GM23338 (cell line): Measurements from ENCODE around the gene CLDN19. TPM values are rescaled to one million over a fixed set of nuclear protein-coding genes. Genes with fewer than 3 reads are reported as not detected.

Experiments
- ATAC-seq: fragments of 200-7000 bp; cut with Tn5 transposase; 3 replicates; pipeline ENCODE4 v1.9.1; 2020
- DNase-seq: peaks from one replicate; pipeline ENCODE4 v3.0.0-alpha.2; 2015; ENCODE audit warnings: low spot score
- H2AFZ ChIP-seq: fragments of 200-600 bp; sonication (generic); 2 replicates; pipeline ENCODE4 v1.8.0; 2016; ENCODE audit warnings: antibody characterized with exemption, mild to moderate bottlenecking, moderate library complexity
- H3F3A ChIP-seq: fragments of 200-600 bp; sonication (generic); replicated peaks from 2 replicates; pipeline ENCODE4 v1.8.0; 2017; ENCODE audit warnings: antibody characterized with exemption, mixed run types, low read depth
- H3K27ac ChIP-seq: fragments of 200-600 bp; sonication (generic); 2 replicates; pipeline ENCODE4 v1.6.1; 2016; ENCODE audit warnings: low read depth
- H3K27me3 ChIP-seq: fragments of 200-600 bp; sonication (generic); 2 replicates; pipeline ENCODE4 v1.8.0; 2016; ENCODE audit warnings: mild to moderate bottlenecking, mixed run types, moderate library complexity; ENCODE audit not compliant: insufficient read depth
- H3K36me3 ChIP-seq: fragments of 200-600 bp; sonication (generic); 2 replicates; pipeline ENCODE4 v1.8.0; 2016; ENCODE audit warnings: mild to moderate bottlenecking; ENCODE audit not compliant: insufficient read depth
- H3K4me1 ChIP-seq: fragments of 200-600 bp; sonication (generic); 2 replicates; pipeline ENCODE4 v1.8.0; 2016; ENCODE audit warnings: mild to moderate bottlenecking, moderate library complexity; ENCODE audit not compliant: insufficient read depth
- H3K4me2 ChIP-seq: fragments of 200-600 bp; sonication (generic); 2 replicates; pipeline ENCODE4 v1.7.1; 2017; ENCODE audit warnings: mixed run types
- H3K4me3 ChIP-seq: fragments of 200-600 bp; sonication (generic); 2 replicates; pipeline ENCODE4 v1.6.1; 2016; ENCODE audit warnings: mixed run types
- H3K79me2 ChIP-seq: fragments of 200-600 bp; sonication (generic); replicated peaks from 2 replicates; pipeline ENCODE4 v1.8.0; 2017; ENCODE audit warnings: mild to moderate bottlenecking; ENCODE audit not compliant: insufficient read depth
- H3K9me2 ChIP-seq: fragments of 200-600 bp; sonication (generic); 2 replicates; pipeline ENCODE4 v1.8.0; 2017; ENCODE audit not compliant: insufficient read depth
- H4K20me1 ChIP-seq: fragments of 200-600 bp; sonication (generic); replicated peaks from 2 replicates; pipeline ENCODE4 v1.8.0; 2017; ENCODE audit warnings: mild to moderate bottlenecking; ENCODE audit not compliant: insufficient read depth
- H3K27ac Mint-ChIP-seq: 2 replicates; pipeline ENCODE4 v1.8.0; 2020; ENCODE audit warnings: inconsistent platforms, mild to moderate bottlenecking, moderate library complexity, mixed read lengths
- H3K27me3 Mint-ChIP-seq: 3 replicates; pipeline ENCODE4 v1.8.0; 2022; ENCODE audit warnings: low read depth, mild to moderate bottlenecking, moderate library complexity, mixed read lengths, inconsistent platforms; ENCODE audit not compliant: insufficient read depth, poor library complexity
- H3K36me3 Mint-ChIP-seq: 3 replicates; pipeline ENCODE4 v1.8.0; 2021; ENCODE audit warnings: low read depth, mild to moderate bottlenecking, inconsistent platforms, moderate library complexity, mixed read lengths
- H3K4me1 Mint-ChIP-seq: 3 replicates; pipeline ENCODE4 v1.8.0; 2020; ENCODE audit warnings: mild to moderate bottlenecking, inconsistent platforms, mixed read lengths
- H3K4me3 Mint-ChIP-seq: 3 replicates; pipeline ENCODE4 v1.8.0; 2021; ENCODE audit warnings: moderate library complexity, mild to moderate bottlenecking, inconsistent platforms, mixed read lengths
- H3K9me3 Mint-ChIP-seq: 3 replicates; pipeline ENCODE4 v1.8.0; 2020; ENCODE audit warnings: moderate library complexity, mild to moderate bottlenecking, inconsistent platforms, mixed read lengths
- EZH2 ChIP-seq: fragments of 200-600 bp; sonication (generic); IDR thresholded peaks from one replicate; pipeline ENCODE4 v1.8.0; 2017; ENCODE audit warnings: antibody characterized with exemption, mild to moderate bottlenecking, low read depth; ENCODE audit not compliant: unreplicated experiment
- ZNF114 ChIP-seq: fragments of 250-450 bp; sonication (Bioruptor Pico); IDR thresholded peaks from 2 replicates; pipeline ENCODE4 v1.5.0; 2020; ENCODE audit warnings: mild to moderate bottlenecking, moderate library complexity
- ZNF331 ChIP-seq: fragments of 250-450 bp; sonication (Bioruptor Pico); IDR thresholded peaks from 2 replicates; pipeline ENCODE4 v1.5.0; 2020; ENCODE audit warnings: low read depth, mild to moderate bottlenecking, moderate library complexity
- polyA plus RNA-seq: library from polyadenylated mRNA; unstranded; fragments of >200 nt; fragmentation: Nextera tagmentation; extraction: Ambion mirVana; gene quantifications from 2 replicates; pipeline ENCODE4 v1.2.1, GENCODE V29; 2016
- total RNA-seq: library from RNA; depleted of rRNA; stranded (reverse); fragments of >200 nt; shearing (Covaris generic); gene quantifications from 2 replicates; pipeline ENCODE4 v1.2.3, GENCODE V29; 2014
- TF ChIP-seq, protein P1 (sequence below): fragments of 250-450 bp; sonication (Bioruptor Pico); IDR thresholded peaks from 2 replicates; pipeline ENCODE4 v1.5.0; 2020; ENCODE audit warnings: mild to moderate bottlenecking, moderate library complexity

Gene CLDN19
- total and polyA plus RNA-seq, 2 experiments from 2014 or later, result 2.6 to 12.8 TPM

DNA sequence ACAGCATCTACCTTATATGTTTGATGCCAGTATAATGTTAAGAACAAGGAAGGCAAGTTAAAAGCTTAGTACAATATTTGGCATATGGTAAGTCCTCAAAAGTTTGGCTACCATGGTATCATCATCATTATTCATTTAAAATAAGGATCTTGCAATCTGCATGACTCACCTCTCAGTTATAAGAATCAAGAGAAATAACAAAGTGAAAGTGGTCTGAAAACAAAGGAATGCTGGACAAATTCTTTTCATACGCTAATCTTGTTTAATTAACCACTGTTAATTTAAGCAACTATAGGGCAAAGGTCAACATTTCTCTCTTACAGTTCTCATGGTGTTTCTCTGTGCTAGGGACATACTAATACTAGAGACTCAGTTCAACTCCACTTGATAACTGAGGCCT lies 13.0 kb upstream of the CLDN19 start:
- H3K4me2 ChIP-seq, result no peak overlapping the region

More for the DNA sequence above, 13.0 kb upstream of the CLDN19 start:
- no peak overlapping the region for H3K27ac Mint-ChIP-seq
- H3K4me3 Mint-ChIP-seq, result no peak overlapping the region
- Histone ChIP-seq H3K36me3 (peaks cover 55% of the 10 kb centered on the region), H3K27me3 (no peaks in the 10 kb centered on the region), H3K79me2 (no peaks in the 10 kb centered on the region), H3K9me2 (no peaks in the 10 kb centered on the region; the same call in 1 of the 2 replicates), H2AFZ (no peak overlapping the region), H3K4me1 (no peaks in the 10 kb centered on the region), H3K4me3 (no peak overlapping the region), H3K27ac (no peak overlapping the region), H3F3A (0 out of 2 replicates have a peak, but pooled peaks cover under 1% of the 10 kb centered on the region), H4K20me1 (no peaks in the 10 kb centered on the region; the same call in 1 of the 2 replicates)
- H3K9me3 Mint-ChIP-seq, result peaks cover 18% of the 10 kb centered on the region
- no peak for DNase-seq
- H3K4me1 Mint-ChIP-seq, result peaks cover 2% of the 10 kb centered on the region
- H3K36me3 Mint-ChIP-seq, result peaks cover 81% of the 10 kb centered on the region
- peaks cover 15% of the 10 kb centered on the region for H3K27me3 Mint-ChIP-seq
- TF ChIP-seq, protein P1, sequence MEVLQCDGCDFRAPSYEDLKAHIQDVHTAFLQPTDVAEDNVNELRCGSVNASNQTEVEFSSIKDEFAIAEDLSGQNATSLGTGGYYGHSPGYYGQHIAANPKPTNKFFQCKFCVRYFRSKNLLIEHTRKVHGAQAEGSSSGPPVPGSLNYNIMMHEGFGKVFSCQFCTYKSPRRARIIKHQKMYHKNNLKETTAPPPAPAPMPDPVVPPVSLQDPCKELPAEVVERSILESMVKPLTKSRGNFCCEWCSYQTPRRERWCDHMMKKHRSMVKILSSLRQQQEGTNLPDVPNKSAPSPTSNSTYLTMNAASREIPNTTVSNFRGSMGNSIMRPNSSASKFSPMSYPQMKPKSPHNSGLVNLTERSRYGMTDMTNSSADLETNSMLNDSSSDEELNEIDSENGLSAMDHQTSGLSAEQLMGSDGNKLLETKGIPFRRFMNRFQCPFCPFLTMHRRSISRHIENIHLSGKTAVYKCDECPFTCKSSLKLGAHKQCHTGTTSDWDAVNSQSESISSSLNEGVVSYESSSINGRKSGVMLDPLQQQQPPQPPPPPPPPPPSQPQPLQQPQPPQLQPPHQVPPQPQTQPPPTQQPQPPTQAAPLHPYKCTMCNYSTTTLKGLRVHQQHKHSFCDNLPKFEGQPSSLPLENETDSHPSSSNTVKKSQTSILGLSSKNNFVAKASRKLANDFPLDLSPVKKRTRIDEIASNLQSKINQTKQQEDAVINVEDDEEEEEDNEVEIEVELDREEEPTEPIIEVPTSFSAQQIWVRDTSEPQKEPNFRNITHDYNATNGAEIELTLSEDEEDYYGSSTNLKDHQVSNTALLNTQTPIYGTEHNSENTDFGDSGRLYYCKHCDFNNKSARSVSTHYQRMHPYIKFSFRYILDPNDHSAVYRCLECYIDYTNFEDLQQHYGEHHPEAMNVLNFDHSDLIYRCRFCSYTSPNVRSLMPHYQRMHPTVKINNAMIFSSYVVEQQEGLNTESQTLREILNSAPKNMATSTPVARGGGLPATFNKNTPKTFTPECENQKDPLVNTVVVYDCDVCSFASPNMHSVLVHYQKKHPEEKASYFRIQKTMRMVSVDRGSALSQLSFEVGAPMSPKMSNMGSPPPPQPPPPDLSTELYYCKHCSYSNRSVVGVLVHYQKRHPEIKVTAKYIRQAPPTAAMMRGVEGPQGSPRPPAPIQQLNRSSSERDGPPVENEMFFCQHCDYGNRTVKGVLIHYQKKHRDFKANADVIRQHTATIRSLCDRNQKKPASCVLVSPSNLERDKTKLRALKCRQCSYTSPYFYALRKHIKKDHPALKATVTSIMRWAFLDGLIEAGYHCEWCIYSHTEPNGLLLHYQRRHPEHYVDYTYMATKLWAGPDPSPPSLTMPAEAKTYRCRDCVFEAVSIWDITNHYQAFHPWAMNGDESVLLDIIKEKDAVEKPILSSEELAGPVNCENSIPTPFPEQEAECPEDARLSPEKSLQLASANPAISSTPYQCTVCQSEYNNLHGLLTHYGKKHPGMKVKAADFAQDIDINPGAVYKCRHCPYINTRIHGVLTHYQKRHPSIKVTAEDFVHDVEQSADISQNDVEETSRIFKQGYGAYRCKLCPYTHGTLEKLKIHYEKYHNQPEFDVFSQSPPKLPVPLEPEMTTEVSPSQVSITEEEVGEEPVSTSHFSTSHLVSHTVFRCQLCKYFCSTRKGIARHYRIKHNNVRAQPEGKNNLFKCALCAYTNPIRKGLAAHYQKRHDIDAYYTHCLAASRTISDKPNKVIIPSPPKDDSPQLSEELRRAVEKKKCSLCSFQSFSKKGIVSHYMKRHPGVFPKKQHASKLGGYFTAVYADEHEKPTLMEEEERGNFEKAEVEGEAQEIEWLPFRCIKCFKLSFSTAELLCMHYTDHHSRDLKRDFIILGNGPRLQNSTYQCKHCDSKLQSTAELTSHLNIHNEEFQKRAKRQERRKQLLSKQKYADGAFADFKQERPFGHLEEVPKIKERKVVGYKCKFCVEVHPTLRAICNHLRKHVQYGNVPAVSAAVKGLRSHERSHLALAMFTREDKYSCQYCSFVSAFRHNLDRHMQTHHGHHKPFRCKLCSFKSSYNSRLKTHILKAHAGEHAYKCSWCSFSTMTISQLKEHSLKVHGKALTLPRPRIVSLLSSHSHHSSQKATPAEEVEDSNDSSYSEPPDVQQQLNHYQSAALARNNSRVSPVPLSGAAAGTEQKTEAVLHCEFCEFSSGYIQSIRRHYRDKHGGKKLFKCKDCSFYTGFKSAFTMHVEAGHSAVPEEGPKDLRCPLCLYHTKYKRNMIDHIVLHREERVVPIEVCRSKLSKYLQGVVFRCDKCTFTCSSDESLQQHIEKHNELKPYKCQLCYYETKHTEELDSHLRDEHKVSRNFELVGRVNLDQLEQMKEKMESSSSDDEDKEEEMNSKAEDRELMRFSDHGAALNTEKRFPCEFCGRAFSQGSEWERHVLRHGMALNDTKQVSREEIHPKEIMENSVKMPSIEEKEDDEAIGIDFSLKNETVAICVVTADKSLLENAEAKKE, result no peak
- TF ChIP-seq ZNF331 (no peak), ZNF114 (CRISPR knock-in tag) (no peak), EZH2 (no peak)
- no peak for ATAC-seq
